HPDE6-E6E7 (cell line): ENCODE data around the gene DLG1.
"Not testable (repeated sequence)": the region's sequence is repeated elsewhere in the genome, so short reads cannot be mapped to it uniquely, and the experiment has no call there.

Experiments used
- DNase-seq: peaks from one replicate; pipeline ENCODE4 v3.0.0; 2011; ENCODE audit warnings: missing footprints; ENCODE audit errors: extremely low spot score

DLG1 gene

DNA sequence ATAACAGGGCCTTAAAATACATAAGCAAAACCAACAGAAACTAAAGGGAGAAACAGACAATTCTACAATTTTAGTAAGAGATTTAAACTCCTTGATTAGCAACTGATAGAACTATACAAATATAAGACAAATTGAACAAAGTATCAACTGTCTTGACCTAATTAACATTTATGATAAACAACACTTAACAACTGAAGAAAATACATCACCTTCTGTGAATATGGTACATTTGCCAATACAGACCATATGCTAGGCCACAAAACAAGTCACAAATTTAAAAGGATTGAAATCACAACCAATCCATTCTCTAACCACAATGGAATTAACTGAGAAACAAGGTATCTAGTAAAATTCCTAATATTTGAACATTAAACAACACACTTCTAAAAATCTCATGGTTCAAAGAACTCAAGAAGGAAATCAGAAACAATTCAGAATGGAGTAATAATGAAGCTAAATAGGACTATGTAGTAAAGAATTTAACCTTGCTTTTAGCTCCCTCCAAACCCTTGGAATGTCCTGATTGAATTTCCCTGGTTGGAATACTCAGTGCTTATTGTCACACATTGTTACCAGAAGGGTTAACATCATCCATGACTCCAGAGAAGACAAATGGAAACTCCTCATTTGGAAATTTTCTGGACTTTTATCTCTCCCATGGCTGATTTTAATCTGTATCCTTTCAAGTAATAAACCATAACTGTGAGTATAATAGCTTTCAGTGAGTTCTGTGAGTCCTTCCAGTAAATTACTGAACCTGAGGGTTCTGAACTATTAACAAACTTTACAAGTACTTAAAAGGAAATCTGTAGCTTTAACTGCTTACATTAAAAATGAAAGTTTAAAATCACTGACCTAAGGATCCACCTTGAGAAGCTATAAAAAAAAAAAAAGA, 88.8 kb downstream of the DLG1 start:
- DNase-seq = no peak

DNA sequence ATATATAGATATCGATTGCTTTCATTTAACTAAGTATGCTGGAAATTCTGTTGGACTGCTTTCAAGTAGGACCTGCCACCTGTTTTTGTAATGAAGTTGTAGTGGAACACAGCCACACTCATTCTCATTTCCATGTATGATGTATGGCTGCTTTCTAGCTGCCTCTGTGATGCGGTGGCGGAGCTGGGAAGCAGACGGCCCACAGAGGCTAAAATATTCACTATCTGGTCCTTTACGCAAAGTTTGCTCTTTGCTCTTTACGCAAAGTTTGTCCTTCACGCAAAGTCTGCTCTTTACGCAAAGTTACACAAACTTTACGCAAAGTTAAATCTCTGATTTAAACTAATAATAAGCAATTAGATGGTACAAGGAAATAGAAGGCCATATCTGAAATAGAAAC, 91.5 kb downstream of the DLG1 start:
- no peak for DNase-seq

DNA sequence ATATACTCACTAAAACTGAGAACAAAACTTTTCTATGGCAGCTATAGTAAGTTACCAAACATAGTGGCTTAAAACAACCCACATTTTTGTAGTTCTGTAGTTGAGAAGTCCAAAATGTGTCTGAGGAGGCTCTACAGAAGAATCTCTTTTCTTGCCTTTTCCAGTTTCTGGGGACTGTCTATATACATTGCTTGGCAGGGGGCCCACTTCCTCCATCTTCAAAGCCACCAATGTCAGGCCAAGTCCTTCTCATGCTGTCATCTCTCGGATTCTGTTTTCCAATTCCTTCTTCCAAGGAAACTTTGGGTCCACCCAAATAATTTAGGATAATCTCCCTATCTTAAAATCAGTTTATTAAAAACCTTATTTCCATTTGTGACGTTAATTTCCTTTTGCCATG, 92.7 kb downstream of the DLG1 start:
- no peak for DNase-seq

DNA sequence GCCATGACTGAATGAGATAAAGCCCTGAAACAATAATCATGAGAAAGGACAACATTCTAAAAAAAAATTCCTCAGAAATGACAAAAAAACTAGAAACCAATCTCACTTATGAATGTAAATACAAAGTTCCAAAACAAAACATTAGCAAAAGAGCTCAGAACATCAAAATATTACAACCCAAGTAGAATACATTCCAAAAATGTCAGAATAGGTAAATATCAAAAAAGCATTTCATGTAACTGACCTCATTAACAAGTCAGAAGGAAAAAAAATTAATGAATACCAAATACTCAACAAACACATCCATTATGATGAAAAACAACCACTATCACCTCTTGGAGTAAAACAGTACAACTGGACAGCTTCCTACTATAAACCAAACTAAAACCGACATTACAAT, 93.1 kb downstream of the DLG1 start:
- DNase-seq = no peak

DNA sequence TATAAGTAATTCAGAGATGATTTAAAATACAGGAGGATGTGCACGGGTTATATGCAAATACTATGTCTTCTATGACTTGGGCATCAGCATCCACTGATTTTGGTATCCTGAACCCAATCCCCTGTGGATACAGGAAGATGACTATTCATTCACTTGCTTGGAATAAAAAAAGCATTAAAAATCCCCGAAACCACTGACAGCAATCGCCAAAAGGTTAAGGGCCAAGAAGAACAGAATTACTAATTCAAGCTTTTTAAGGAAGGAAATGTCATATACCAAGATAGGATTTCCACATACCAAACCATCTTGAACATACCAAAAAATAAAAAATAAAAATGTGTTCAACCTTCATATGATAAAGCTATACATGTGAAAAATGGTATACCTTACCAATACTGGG, 93.7 kb downstream of the DLG1 start:
- DNase-seq = no peak

DNA sequence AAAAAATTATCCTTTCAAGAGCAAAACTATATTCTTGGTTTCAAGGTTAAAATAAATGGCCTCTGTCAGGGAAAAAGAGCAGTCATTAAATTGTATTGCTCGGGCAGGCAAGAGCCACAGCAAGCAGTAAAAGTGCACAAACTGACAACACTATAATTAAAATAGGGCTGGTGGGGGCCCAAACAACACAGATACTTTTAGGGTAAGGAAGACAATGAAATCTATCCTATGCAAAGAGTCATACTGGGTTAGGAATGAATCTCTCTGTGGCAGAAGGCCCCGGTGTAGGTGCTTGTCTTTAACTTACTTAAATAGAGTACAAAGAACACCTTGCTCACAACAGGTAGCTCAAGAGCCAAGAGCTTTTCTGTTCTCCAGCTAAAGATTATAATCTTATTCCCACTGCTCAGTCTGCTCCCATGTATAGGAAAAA, 94.7 kb downstream of the DLG1 start:
- DNase-seq = no peak

DNA sequence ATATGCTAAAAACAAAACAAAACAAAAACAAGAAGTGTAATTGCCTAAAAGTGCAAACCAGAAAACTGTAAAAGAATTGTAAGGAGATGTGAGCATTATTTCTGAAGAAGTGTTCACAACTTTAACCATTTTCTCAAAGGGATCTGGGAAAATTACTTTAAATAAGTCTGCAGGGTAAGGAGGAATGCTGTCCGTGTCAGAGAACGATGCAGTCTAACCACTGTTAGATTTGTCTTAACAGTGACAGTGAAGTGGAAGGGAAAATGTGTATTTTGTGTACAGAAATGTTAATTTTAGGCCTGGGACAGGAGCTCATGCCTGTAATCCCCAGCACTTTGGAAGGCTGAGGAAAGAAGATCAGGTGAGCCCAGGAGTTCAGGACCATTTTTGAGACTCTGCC, 95.7 kb downstream of the DLG1 start:
- DNase-seq = no peak

DNA sequence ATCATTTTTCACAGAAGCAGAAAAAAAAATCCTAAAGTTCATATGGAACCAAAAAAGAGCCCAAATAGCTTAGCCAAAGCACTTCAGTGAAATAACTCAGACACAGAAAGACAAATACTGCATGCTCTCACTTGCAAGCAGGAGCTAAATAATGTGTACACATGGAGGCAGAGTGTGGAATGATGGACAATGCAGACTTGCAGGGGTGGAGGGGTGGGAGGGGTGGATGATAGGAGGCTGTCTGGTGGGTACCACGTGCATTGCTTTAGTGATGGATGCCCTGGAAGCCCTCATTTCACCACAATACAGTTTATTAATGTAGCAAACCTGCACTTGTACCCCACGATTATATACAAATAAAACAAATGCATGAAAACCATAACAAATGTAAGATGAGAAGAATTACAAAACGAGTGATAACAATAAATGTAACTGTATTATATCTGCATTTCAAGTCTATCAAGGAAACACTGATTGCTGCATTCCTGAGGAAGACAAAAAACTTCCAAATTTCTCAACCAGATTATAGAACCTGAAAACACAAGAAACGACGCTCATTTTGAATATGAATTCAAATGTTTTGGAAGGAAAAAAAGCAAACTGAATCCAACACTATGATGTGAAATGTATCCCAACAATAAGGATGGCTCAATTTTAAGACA, 96.5 kb downstream of the DLG1 start:
- DNase-seq = no peak

DNA sequence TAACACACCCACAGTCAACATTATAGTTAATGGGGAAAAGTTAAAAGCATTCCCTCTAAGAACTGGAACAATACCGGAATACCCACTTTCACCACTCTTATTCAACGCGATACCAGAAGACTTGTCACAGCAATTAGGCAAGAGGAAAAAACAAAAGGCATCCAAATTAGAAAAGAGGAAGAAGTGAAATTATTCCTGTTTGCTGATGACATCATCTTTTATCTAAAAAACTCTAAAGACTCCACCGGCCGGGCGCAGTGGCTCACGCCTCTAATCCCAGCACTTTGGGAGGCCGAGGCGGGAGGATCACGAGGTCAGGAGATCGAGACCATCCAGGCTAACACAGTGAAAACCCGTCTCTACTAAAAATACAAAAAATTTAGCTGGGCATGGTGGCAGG, 97.6 kb downstream of the DLG1 start:
- not testable (repeated sequence) for DNase-seq

DNA sequence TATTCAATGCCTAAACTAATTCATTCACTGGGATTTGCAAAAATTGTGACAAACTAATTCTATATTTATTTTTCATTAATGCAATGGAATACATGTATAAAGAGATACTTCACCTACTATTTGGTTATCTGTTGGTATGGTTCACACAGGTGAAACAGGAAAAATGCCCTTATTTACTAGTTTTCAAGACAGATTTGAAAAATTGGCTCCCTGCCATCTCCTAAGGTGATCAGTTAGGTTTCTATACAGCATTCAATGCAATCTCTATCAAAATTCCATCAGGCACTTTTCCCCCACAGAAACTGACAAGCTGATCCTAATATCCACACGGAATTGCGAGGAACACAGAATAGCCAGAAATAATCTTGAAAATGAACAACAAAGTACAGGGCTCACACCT, 101.1 kb downstream of the DLG1 start:
- DNase-seq = no peak

DNA sequence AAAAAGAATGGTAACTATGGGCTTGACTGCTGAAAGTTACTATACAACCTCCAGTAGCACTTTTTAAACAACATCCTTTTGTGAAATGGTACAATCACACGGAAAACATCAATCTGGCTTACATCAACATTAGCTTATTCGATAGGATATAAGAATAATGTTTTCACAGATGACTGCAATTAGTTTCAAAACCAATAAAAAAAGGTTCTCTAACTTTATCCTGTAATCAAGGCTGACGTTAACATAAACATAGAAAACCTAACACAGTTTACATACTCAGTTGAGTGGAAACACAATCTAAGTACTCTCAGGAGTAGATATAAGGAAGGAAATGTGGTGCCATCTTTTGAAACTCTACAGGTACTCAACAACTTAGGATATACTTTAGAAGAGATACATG, 102.2 kb downstream of the DLG1 start:
- DNase-seq = no peak

DNA sequence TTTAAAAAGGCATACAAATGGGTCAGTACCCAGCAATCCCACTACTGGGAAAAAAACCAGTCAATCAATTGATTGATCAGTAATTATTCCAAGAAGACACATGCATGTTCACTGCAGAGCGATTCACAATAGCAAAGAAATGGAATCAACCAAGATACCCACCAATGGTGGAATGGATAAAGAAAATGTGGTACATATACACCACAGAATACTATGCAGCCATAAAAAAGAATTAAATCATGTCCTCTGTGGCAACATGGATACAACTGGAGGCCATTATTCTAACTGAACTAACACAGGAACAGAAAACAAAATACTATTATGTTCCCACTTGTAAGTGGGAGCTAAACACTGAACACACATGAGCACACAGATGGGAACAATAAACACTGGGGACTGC, 103.1 kb downstream of the DLG1 start:
- no peak for DNase-seq

DNA sequence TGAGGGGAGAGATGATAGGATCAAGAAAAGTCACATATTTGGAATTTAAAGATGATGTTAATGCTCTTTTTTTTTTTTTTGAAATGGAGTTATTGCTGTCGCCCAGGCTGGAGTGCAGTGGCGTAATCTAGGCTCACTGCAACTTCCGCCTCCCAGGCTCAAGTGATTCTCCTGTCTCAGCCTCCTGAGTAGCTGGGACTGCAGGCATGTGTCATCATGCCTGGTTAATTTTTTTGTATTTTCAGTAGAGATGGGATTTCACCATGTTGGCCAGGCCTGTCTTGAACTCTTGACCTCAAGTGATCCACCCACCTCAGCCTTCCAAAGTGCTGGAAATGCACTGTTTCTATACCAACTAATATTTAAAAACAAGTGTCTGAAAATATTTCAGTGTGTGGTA, 104.7 kb downstream of the DLG1 start:
- not testable (repeated sequence) for DNase-seq

DNA sequence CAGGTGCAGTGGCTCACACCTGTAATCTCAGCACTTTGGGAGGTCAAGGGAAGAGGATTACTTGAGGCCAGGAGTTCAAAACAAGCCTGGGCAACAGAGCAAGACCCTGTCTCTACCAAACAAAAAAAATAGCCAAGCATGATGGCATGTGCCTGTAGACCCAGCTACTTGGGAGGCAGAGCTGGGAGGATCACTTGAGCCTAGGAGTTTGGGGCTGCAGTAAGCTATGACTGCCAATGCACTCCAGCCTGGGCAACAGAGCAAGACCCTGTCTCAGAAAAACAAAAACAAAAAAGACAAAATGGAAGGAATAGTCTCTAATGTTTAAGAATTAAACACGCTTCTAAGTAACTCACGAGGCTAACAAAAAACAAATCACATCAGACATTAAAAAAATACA, 106.5 kb downstream of the DLG1 start:
- DNase-seq = no peak

DNA sequence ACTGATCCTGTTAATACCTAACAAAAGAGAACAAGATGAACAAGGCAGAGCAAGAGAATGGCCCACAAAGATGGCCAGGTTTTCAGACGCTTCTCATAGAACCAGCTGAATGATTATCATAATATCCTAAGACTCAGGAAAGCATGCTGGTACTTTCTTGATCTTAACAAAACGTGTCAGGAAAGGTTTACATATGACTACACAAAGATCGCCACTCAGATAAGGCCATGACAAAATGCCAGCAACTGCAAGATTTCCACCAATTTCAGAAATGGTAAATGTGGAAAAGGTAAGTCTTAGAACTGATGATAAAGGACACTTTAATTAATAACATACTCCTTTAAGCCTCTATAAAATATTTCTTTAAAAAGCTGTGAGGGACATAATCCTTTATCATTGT, 108.8 kb downstream of the DLG1 start:
- DNase-seq = no peak

DNA sequence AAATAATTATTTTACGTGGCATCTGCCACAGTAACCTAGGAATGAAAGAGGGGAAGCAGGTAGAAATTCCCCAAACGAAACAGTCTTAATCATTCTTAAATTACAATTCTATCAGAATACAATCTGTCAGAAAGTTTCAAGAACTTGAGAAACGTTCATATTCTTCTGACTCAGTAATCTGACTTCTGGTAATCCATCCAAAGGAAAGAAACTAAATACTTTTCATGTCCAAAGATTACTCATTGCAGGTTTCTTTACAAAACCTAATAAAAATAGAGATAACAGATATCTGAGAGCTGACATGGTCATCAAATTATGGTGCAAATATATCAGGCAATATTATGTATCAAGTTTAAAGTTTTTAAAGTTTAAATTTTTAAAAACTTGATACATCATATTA, 109.4 kb downstream of the DLG1 start:
- no peak for DNase-seq

DNA sequence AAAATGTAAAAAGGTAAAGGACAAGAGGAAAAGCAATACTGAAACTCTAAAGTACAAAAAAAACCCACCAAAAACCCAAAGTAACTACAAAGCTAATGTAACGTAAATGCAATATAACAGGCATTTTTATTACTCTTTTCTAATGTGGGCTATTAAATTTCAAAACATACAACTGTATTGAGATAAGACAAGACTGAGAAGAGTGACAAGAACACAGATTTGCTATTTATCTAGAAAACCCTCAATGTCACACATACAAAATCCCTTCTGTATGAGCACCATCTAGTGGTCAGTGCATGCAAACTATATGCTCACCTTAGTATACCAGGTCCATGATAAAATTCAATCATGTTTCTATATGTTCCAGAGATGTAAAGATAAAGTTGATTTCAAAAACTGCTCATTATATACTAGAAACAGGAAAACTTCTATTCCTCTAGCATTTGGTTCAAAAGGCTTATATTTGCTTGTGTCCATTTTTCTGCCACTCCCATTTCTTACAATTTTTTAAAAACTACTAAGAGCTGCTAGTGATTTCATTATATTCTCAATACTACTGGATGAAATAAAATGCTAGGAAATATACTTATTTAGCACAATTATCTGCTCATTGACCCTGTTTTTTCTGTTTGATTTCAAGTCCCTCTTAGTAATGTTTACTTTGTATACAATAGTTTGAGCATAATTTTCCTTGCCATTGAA, 111.4 kb downstream of the DLG1 start:
- DNase-seq = no peak

DNA sequence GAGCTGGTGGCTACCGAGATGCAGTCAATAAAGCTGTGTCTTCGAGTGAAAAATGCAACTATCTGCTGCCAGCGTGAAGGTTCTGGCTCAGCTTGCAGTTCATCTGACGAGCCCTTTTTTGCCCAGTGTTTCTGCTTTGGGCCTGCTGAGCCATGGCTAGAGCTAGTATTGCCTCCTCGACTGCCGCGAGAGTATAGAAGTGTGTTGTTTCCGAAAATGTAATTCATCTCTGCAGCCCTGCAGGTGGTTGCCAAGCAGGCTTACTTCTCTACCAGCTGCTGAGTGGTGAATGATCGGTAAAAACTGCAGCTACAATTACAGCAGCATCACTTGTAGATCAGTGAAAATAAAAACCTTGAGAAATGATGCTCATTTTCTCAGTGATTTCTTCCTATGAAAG, 114.8 kb downstream of the DLG1 start:
- DNase-seq = no peak

DNA sequence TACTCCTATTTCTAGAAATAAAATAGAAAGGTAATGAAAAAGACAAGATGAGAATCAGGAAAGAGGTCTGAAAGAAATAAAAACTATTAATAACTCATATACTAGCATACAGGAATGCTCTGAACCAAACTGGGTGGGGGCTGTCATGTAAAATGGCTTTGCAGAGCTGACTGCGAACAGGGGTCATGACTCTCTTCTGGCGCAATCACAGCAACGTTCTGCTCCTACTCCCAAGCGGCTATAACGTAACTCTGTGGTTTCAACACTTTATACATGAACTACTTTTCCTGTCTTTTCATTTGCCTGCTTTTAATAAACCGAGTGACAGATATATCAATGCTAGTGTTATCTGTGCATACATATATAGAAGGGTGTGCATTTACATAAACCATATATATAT, 116.7 kb downstream of the DLG1 start:
- DNase-seq = no peak

DNA sequence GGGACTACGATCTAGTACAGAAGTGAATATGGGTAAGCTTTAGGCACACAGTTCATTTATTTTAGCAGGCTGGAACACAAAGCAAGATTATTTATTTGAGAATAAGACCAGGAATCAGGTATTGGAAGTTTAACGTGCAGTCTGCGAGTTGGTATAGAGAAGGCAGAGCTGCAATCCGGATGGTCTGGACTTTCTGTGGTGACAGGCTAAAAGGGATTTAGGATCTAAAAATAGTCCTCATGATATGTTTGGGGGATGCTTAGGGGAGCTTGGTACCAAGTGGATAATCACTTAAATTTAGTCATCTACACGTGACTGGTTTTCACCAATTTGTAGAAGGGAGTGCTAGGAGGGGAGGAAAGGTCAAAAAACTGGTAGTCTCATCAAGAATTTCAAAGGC, 119.4 kb downstream of the DLG1 start:
- no peak for DNase-seq

DNA sequence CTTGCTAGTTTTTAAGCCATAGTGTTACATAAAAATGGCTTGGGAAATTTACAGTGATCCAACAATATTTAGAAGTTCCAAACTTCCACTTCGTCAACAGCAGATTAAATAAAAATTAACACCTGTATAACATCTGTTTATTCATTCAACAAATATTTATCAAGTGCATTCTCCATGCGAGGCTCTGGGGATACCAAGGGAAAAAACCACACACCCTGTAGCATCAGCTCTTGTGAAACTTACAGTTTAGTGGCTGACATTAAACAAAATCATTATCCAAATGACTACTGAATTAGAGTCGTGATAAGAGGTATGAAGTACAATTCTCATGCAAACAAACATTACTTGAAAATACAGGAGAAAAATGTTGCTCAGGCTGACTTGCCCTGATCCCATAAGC, 122.9 kb downstream of the DLG1 start:
- DNase-seq = no peak

DNA sequence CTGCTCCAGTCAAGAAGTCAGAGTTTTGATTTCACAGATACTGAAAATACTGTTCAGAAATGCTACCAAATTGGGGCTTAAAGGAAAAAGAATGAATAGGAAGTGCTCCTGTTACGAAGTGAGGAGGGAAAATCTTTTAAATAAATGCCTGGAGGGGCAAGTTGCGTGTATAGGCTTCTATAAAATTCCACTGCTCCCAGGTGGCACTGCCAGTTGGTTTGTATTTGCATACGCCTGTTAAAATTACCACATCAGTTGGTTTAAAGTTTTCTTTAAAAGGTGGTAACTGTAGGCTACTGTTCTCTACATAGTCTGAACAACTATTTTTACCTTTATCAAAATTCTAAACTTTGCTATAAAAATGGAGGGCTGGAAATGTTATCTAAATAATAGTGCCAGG, 123.5 kb downstream of the DLG1 start:
- DNase-seq = no peak

DNA sequence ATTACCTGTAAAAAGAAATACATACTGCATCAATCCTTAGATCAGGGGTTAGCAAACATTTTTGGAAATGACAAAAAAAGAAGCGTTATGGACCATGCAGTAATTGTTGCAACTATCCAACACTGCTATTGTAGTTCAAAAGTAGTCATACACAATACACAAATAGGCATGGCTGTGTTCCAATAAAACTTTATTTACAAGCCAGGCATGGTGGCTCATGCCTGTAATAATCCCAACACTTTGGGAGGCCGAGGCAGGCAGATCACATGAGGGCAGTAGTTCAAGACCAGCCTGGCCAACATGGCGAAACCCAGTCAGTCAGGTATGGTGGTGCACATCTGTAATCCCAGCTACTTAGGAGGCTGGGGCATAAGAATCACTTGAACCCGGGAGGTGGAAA, 124.8 kb downstream of the DLG1 start:
- no peak for DNase-seq
